WTC11 (cell line): ENCODE data around the gene PITPNM3. TPM values are rescaled to one million over a fixed set of nuclear protein-coding genes. Genes with fewer than 3 reads are reported as not detected.

ENCODE experiments used
- ATAC-seq: fragments of 200-7000 bp; cut with Tn5 transposase; 2 replicates; pipeline ENCODE4 v1.10.0; 2021; ENCODE audit warnings: mild to moderate bottlenecking, moderate library complexity
- CTCF ChIA-PET: fragments of 300-600 bp; sonication (Branson Sonifier 250); formaldehyde crosslinking; loops from one replicate; lab custom pipeline; 2021; ENCODE audit warnings: antibody characterized with exemption; lab: Charles Lee
- POLR2A ChIA-PET: fragments of 350-600 bp; sonication (Branson Sonifier 250); formaldehyde crosslinking; loops from one replicate; lab custom pipeline; 2021; ENCODE audit warnings: antibody characterized with exemption; lab: Charles Lee
- DNase-seq: peaks from one replicate; pipeline ENCODE4 v3.0.0; 2021; ENCODE audit warnings: low spot score
- H3K27ac Mint-ChIP-seq: 2 replicates; pipeline ENCODE4 v1.8.0; 2021; ENCODE audit warnings: mixed read lengths
- H3K27me3 Mint-ChIP-seq: 2 replicates; pipeline ENCODE4 v1.8.0; 2021; ENCODE audit warnings: low read depth, mild to moderate bottlenecking, moderate library complexity, mixed read lengths
- H3K36me3 Mint-ChIP-seq: 2 replicates; pipeline ENCODE4 v1.8.0; 2021; ENCODE audit warnings: mixed read lengths
- H3K4me1 Mint-ChIP-seq: 2 replicates; pipeline ENCODE4 v1.8.0; 2022; ENCODE audit warnings: mixed read lengths
- H3K4me3 Mint-ChIP-seq: 2 replicates; pipeline ENCODE4 v1.8.0; 2021; ENCODE audit warnings: mild to moderate bottlenecking, moderate library complexity, mixed read lengths
- H3K9me3 Mint-ChIP-seq: 2 replicates; pipeline ENCODE4 v1.8.0; 2021; ENCODE audit warnings: mixed read lengths
- ATF1 ChIP-seq: sonication (generic); formaldehyde crosslinking; IDR thresholded peaks from 2 replicates; pipeline ENCODE4 v1.8.1; 2023; ENCODE audit warnings: mild to moderate bottlenecking, moderate library complexity, missing genetic modification reagents
- ELF4 ChIP-seq: sonication (generic); formaldehyde crosslinking; IDR thresholded peaks from 2 replicates; pipeline ENCODE4 v1.8.1; 2022; ENCODE audit warnings: low read depth, mild to moderate bottlenecking, moderate library complexity, missing genetic modification reagents
- ETV6 ChIP-seq: sonication (generic); formaldehyde crosslinking; IDR thresholded peaks from 2 replicates; pipeline ENCODE4 v1.8.1; 2022; ENCODE audit warnings: mild to moderate bottlenecking, missing genetic modification reagents
- FOXJ3 ChIP-seq: sonication (generic); formaldehyde crosslinking; IDR thresholded peaks from 2 replicates; pipeline ENCODE4 v1.9.0; 2021; ENCODE audit warnings: missing genetic modification reagents, mild to moderate bottlenecking, borderline replicate concordance
- GABPB1 ChIP-seq: sonication (generic); formaldehyde crosslinking; IDR thresholded peaks from 2 replicates; pipeline ENCODE4 v1.8.1; 2023; ENCODE audit warnings: mild to moderate bottlenecking, missing genetic modification reagents
- GTF2I ChIP-seq: fragments of 250-450 bp; sonication (Bioruptor Pico); conservative IDR thresholded peaks from 2 replicates; pipeline ENCODE4 v1.4.0; 2021; ENCODE audit warnings: mild to moderate bottlenecking
- IRF2 ChIP-seq: sonication (generic); formaldehyde crosslinking; IDR thresholded peaks from 2 replicates; pipeline ENCODE4 v1.8.0; 2022; ENCODE audit warnings: low read depth, missing genetic modification reagents, borderline replicate concordance
- NFYB ChIP-seq: sonication (generic); formaldehyde crosslinking; conservative IDR thresholded peaks from 2 replicates; pipeline ENCODE4 v1.8.0; 2022; ENCODE audit warnings: low read depth, missing genetic modification reagents
- RORB ChIP-seq: fragments of 250-450 bp; sonication (Bioruptor Pico); IDR thresholded peaks from 2 replicates; pipeline ENCODE4 v1.9.0; 2021; ENCODE audit warnings: mild to moderate bottlenecking
- SMAD4 ChIP-seq: sonication (generic); formaldehyde crosslinking; IDR thresholded peaks from 2 replicates; pipeline ENCODE4 v1.8.0; 2022; ENCODE audit warnings: mild to moderate bottlenecking, missing genetic modification reagents
- total RNA-seq: library from RNA; stranded (reverse); gene quantifications from 3 replicates; pipeline ENCODE4 v1.2.3, GENCODE V29; 2021
- TF ChIP-seq, protein P1 (sequence below): sonication (generic); formaldehyde crosslinking; IDR thresholded peaks from 2 replicates; pipeline ENCODE4 v1.8.0; 2022; ENCODE audit warnings: missing genetic modification reagents
- TF ChIP-seq, protein P2 (sequence below): fragments of 250-450 bp; sonication (Bioruptor Pico); IDR thresholded peaks from 2 replicates; pipeline ENCODE4 v1.9.0; 2021; ENCODE audit warnings: moderate library complexity, mild to moderate bottlenecking, inconsistent platforms, borderline replicate concordance
- TF ChIP-seq, protein P3 (sequence below): fragments of 250-450 bp; sonication (Bioruptor Pico); IDR thresholded peaks from 2 replicates; pipeline ENCODE4 v1.9.0; 2021; ENCODE audit warnings: mild to moderate bottlenecking
- TF ChIP-seq, protein P4 (sequence below): fragments of 200-600 bp; IDR thresholded peaks from 2 replicates; pipeline ENCODE4 v1.8.0; 2022; ENCODE audit warnings: antibody characterized with exemption
- TF ChIP-seq, protein P5 (sequence below): sonication (generic); formaldehyde crosslinking; IDR thresholded peaks from 2 replicates; pipeline ENCODE4 v1.8.0; 2022; ENCODE audit warnings: mild to moderate bottlenecking, missing genetic modification reagents
- TF ChIP-seq, protein P6 (sequence below): sonication (generic); formaldehyde crosslinking; conservative IDR thresholded peaks from 2 replicates; pipeline ENCODE4 v1.8.1; 2023; ENCODE audit warnings: mild to moderate bottlenecking, low read depth, missing genetic modification reagents, moderate library complexity

Gene PITPNM3
- total RNA-seq, 1 experiment from 2014 or later: 2.8 TPM

DNA sequence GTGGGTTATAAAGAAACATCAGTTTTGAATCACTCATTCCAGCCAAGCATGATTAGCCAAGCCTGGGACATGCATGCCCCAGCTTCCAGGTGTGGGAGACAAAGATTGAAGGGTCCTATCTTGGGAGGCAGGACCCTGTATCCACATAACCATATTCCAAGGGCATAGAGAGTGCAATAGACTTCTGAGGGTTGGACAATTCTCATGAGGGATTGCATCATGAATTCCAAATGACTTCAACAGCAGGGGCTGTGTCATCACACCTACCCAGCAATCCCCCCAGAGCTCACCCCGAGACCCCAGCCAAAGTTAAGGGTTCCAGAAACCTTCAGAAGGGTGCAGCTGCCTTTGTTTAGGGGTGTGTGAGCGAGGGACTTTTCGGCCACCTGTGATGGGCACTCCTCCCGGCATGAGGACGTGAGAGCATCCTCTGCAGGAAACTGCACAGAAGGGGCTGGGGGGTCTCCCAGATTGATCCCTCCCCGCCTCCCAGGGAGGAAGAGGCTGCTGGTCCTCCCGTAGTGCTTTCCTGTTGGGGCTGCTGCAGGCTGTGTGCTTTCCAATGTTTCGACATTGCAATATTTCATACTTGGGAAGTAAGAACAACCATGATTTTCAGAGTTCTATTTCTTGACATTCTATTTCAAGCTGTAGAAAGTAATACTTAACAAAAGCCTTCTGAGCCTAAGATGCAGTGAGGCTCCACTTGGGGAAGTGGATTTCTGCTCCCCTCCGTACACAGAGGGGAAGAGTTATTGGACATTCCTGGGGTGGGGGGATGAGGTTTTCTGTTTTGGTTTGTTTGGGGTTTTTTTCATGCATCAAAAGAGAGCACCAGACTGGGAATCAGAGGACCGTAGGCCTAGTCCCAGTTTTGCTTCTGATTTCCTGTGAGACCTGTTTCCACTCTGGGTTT lies 13.3 kb upstream of the PITPNM3 start:
- Mint-ChIP-seq H3K9me3 (no peaks in the 10 kb centered on the region), H3K4me3 (no peak overlapping the region), H3K27ac (no peak overlapping the region), H3K4me1 (peaks cover 20% of the 10 kb centered on the region), H3K36me3 (no peaks in the 10 kb centered on the region), H3K27me3 (no peaks in the 10 kb centered on the region)
- DNase-seq (no peak), ATAC-seq (no peak)
- TF ChIP-seq, protein P1, sequence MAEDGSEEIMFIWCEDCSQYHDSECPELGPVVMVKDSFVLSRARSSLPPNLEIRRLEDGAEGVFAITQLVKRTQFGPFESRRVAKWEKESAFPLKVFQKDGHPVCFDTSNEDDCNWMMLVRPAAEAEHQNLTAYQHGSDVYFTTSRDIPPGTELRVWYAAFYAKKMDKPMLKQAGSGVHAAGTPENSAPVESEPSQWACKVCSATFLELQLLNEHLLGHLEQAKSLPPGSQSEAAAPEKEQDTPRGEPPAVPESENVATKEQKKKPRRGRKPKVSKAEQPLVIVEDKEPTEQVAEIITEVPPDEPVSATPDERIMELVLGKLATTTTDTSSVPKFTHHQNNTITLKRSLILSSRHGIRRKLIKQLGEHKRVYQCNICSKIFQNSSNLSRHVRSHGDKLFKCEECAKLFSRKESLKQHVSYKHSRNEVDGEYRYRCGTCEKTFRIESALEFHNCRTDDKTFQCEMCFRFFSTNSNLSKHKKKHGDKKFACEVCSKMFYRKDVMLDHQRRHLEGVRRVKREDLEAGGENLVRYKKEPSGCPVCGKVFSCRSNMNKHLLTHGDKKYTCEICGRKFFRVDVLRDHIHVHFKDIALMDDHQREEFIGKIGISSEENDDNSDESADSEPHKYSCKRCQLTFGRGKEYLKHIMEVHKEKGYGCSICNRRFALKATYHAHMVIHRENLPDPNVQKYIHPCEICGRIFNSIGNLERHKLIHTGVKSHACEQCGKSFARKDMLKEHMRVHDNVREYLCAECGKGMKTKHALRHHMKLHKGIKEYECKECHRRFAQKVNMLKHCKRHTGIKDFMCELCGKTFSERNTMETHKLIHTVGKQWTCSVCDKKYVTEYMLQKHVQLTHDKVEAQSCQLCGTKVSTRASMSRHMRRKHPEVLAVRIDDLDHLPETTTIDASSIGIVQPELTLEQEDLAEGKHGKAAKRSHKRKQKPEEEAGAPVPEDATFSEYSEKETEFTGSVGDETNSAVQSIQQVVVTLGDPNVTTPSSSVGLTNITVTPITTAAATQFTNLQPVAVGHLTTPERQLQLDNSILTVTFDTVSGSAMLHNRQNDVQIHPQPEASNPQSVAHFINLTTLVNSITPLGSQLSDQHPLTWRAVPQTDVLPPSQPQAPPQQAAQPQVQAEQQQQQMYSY (CRISPR knock-in tag): no peak
- no peak for TF ChIP-seq ETV6 (CRISPR knock-in tag)
- TF ChIP-seq SMAD4 (CRISPR knock-in tag): no peak
- peak; percentile 47; the same call in 1 of the 2 replicates for TF ChIP-seq GABPB1 (CRISPR knock-in tag)
- ChIA-PET CTCF (no interaction called here), POLR2A (no interaction called here)

DNA sequence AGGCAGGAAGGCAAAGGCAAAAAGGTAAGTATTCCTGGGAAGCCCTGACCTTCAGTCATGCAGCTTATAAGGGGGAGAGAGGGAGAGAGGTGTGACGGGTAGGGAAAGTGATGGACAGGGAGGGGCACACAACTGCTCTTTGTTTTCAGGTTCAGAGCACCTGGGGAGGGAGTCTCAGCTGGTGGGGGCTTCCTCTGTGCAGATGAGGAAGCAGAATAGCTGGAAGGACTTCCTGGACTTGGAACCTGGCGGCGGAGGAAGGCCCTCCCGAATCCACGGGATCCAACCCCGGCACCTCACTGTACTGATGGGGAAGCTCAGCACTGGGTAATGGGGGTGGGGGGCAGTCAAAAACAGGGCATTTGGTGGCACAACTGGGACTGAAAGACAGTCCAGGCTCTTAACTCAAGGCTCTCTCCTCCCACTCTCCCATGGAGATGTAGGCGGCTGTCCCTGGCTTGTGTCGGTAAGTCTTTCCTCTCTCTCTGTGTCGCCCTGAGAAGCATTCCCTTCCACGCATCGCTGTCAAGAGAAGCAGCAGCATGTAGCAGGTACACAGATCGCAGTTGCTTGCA lies 11.9 kb upstream of the PITPNM3 start:
- no peaks in the 10 kb centered on the region; the same call in 1 of the 2 replicates for H3K27me3 Mint-ChIP-seq
- peaks cover 20% of the 10 kb centered on the region for H3K4me1 Mint-ChIP-seq
- ATAC-seq: peak; percentile 12; the same call in 1 of the 2 replicates
- H3K4me3 Mint-ChIP-seq: no peak overlapping the region
- no peaks in the 10 kb centered on the region for H3K9me3 Mint-ChIP-seq
- CTCF ChIA-PET: interaction anchor here (1.0 to 1.5 kb wide), 4 partner anchors 8 to 95 kb away, joined by 3 to 5 read pairs (median 4); no protein-coding TSS in a partner anchor
- no peaks in the 10 kb centered on the region for H3K36me3 Mint-ChIP-seq
- TF ChIP-seq NFYB (CRISPR knock-in tag) (no peak), IRF2 (CRISPR knock-in tag) (no peak), RORB (CRISPR knock-in tag) (no peak), ELF4 (CRISPR knock-in tag) (no peak), GTF2I (CRISPR knock-in tag) (no peak), ATF1 (no peak), FOXJ3 (CRISPR knock-in tag) (no peak)
- TF ChIP-seq, protein P2, sequence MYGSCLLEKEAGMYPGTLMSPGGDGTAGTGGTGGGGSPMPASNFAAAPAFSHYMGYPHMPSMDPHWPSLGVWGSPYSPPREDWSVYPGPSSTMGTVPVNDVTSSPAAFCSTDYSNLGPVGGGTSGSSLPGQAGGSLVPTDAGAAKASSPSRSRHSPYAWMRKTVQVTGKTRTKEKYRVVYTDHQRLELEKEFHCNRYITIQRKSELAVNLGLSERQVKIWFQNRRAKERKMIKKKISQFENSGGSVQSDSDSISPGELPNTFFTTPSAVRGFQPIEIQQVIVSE (CRISPR knock-in tag): no peak
- TF ChIP-seq, protein P3, sequence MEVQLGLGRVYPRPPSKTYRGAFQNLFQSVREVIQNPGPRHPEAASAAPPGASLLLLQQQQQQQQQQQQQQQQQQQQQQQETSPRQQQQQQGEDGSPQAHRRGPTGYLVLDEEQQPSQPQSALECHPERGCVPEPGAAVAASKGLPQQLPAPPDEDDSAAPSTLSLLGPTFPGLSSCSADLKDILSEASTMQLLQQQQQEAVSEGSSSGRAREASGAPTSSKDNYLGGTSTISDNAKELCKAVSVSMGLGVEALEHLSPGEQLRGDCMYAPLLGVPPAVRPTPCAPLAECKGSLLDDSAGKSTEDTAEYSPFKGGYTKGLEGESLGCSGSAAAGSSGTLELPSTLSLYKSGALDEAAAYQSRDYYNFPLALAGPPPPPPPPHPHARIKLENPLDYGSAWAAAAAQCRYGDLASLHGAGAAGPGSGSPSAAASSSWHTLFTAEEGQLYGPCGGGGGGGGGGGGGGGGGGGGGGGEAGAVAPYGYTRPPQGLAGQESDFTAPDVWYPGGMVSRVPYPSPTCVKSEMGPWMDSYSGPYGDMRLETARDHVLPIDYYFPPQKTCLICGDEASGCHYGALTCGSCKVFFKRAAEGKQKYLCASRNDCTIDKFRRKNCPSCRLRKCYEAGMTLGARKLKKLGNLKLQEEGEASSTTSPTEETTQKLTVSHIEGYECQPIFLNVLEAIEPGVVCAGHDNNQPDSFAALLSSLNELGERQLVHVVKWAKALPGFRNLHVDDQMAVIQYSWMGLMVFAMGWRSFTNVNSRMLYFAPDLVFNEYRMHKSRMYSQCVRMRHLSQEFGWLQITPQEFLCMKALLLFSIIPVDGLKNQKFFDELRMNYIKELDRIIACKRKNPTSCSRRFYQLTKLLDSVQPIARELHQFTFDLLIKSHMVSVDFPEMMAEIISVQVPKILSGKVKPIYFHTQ: no peak
- TF ChIP-seq, protein P4, sequence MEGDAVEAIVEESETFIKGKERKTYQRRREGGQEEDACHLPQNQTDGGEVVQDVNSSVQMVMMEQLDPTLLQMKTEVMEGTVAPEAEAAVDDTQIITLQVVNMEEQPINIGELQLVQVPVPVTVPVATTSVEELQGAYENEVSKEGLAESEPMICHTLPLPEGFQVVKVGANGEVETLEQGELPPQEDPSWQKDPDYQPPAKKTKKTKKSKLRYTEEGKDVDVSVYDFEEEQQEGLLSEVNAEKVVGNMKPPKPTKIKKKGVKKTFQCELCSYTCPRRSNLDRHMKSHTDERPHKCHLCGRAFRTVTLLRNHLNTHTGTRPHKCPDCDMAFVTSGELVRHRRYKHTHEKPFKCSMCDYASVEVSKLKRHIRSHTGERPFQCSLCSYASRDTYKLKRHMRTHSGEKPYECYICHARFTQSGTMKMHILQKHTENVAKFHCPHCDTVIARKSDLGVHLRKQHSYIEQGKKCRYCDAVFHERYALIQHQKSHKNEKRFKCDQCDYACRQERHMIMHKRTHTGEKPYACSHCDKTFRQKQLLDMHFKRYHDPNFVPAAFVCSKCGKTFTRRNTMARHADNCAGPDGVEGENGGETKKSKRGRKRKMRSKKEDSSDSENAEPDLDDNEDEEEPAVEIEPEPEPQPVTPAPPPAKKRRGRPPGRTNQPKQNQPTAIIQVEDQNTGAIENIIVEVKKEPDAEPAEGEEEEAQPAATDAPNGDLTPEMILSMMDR: no peak
- TF ChIP-seq, protein P5, sequence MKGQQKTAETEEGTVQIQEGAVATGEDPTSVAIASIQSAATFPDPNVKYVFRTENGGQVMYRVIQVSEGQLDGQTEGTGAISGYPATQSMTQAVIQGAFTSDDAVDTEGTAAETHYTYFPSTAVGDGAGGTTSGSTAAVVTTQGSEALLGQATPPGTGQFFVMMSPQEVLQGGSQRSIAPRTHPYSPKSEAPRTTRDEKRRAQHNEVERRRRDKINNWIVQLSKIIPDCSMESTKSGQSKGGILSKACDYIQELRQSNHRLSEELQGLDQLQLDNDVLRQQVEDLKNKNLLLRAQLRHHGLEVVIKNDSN (CRISPR knock-in tag): no peak
- TF ChIP-seq, protein P6, sequence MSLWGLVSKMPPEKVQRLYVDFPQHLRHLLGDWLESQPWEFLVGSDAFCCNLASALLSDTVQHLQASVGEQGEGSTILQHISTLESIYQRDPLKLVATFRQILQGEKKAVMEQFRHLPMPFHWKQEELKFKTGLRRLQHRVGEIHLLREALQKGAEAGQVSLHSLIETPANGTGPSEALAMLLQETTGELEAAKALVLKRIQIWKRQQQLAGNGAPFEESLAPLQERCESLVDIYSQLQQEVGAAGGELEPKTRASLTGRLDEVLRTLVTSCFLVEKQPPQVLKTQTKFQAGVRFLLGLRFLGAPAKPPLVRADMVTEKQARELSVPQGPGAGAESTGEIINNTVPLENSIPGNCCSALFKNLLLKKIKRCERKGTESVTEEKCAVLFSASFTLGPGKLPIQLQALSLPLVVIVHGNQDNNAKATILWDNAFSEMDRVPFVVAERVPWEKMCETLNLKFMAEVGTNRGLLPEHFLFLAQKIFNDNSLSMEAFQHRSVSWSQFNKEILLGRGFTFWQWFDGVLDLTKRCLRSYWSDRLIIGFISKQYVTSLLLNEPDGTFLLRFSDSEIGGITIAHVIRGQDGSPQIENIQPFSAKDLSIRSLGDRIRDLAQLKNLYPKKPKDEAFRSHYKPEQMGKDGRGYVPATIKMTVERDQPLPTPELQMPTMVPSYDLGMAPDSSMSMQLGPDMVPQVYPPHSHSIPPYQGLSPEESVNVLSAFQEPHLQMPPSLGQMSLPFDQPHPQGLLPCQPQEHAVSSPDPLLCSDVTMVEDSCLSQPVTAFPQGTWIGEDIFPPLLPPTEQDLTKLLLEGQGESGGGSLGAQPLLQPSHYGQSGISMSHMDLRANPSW (CRISPR knock-in tag): no peak
- TF ChIP-seq, all 79 proteins: peak for 0
- no peak for DNase-seq
- POLR2A ChIA-PET: no interaction called here
- peak overlapping the region; percentile 89 for H3K27ac Mint-ChIP-seq
